ENCODE results near the gene SEMA3A.

- no peak for TF ChIP-seq EZH2 (IDR thresholded peaks at IDR 0.05)
- no peak for TF ChIP-seq CTCF (IDR thresholded peaks at IDR 0.05)
These were observed 256.7 kb downstream of the SEMA3A start for GRCh38 chr7:83937930-83938329.
